Measurements from ENCODE around the gene PPP1R14B.

Gene PPP1R14B
- total RNA-seq, result 9.9 to 209 (median 141) reads per million in 9 experiments

- DNase-seq, result peak; percentile 64 to 72 (median 68)
- H3K4me3 Mint-ChIP-seq, result peak within 1 kb of the TSS; percentile 87 to 89
- H3K27me3 Mint-ChIP-seq, result no peaks in the 10 kb centered on the region
- peaks cover 14% of the 10 kb centered on the region for H3K36me3 Mint-ChIP-seq (ENCODE audit: insufficient read depth)
- H3K27ac Mint-ChIP-seq, result peak within 1 kb of the TSS; percentile 90 to 96
- ATAC-seq (replicated peaks), result peak; percentile 57
- no peaks in the 10 kb centered on the region for H3K9me3 Mint-ChIP-seq
- H3K4me1 Mint-ChIP-seq (ENCODE audit: low read depth in 2 of 2), result peaks cover 28 to 37% of the 10 kb centered on the region in 2 donors
These were observed at the start of gene PPP1R14B for GRCh38 chr11:64246871-64247728. Gene PPP1R14B, minus strand, starts transcription at chr11:64246943. Its CDS starts 270 bp downstream, at chr11:64246673.

DNA sequence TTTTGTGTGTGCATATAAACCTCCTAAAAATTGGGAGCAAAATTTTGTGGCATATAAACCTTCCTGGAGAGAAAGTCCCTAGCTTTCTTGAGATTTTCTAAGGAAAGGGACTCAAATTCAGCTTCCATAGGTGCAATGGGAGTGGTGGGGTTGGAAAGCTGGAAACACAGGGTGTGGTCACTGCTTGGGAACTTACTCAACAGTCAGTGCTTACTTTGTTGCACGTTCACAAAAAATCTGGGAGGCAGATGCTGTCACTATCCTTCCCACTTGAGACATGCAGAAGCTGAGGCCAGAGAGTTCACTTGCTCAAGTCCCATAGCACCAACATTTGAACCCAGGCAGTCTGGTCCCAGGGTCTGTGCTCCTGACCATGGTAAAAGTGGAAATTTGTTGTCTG is 49.5 kb upstream of the PPP1R14B start:
- DNase-seq (no peak), ATAC-seq (replicated peaks) (no peak)
- Mint-ChIP-seq H3K4me3 (no peak overlapping the region), H3K9me3 (no peaks in the 10 kb centered on the region), H3K4me1 (ENCODE audit: low read depth in 2 of 2) (peaks cover 19 to 24% of the 10 kb centered on the region in 2 donors), H3K27me3 (peaks cover 70 to 90% of the 10 kb centered on the region in 2 donors), H3K36me3 (ENCODE audit: insufficient read depth) (peaks cover 6% of the 10 kb centered on the region), H3K27ac (no peak overlapping the region)

DNA sequence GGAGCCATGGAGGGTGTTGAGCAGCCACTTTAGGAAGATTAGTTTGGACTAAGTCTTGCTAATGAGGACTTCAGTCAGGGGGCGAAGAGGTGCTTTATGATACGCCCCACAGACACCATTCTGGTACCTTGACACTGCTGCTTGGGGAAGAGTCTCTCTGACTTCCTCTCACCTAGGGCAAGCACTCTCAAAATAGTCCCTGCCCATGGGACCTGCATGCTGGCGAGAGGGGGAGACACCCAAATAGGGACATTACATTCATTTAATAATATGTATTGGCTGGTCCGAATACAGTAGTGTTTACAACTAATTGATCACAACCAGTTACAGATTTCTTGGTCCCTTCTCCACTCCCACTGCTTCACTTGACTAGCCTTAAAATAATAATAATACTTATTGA is 49.0 kb upstream of the PPP1R14B start:
- ATAC-seq (replicated peaks) (no peak), DNase-seq (no peak)
- Mint-ChIP-seq H3K4me1 (ENCODE audit: low read depth in 2 of 2) (peaks cover 17 to 23% of the 10 kb centered on the region in 2 donors), H3K4me3 (no peak overlapping the region), H3K27me3 (peaks cover 70 to 90% of the 10 kb centered on the region in 2 donors), H3K36me3 (ENCODE audit: insufficient read depth) (peaks cover 3% of the 10 kb centered on the region), H3K27ac (no peak overlapping the region), H3K9me3 (no peaks in the 10 kb centered on the region)

- ATAC-seq (replicated peaks), result no peak
- Mint-ChIP-seq H3K4me1 (ENCODE audit: low read depth in 2 of 2) (peaks cover 9 to 20% of the 10 kb centered on the region in 2 donors), H3K27ac (no peak overlapping the region), H3K4me3 (no peak overlapping the region), H3K9me3 (no peaks in the 10 kb centered on the region), H3K27me3 (peaks cover 68 to 88% of the 10 kb centered on the region in 2 donors), H3K36me3 (ENCODE audit: insufficient read depth) (peaks cover 7% of the 10 kb centered on the region)
- no peak for DNase-seq
These were observed 48.0 kb upstream of the PPP1R14B start for GRCh38 chr11:64294774-64295173.

- Mint-ChIP-seq H3K36me3 (ENCODE audit: insufficient read depth) (peaks cover 12% of the 10 kb centered on the region), H3K27me3 (peaks cover 55 to 67% of the 10 kb centered on the region in 2 donors), H3K4me3 (peak overlapping the region; percentile 68), H3K27ac (no peak overlapping the region), H3K4me1 (ENCODE audit: low read depth in 2 of 2) (peaks cover 5 to 10% of the 10 kb centered on the region in 2 donors), H3K9me3 (no peaks in the 10 kb centered on the region)
- ATAC-seq (replicated peaks), result no peak
- DNase-seq, result no peak
These were observed 45.9 kb upstream of the PPP1R14B start for GRCh38 chr11:64292460-64293254.

- H3K27ac Mint-ChIP-seq, result no peak overlapping the region
- H3K4me3 Mint-ChIP-seq, result peak overlapping the region in 1 of 2 donors; percentile 68
- no peak for DNase-seq
- H3K9me3 Mint-ChIP-seq, result no peaks in the 10 kb centered on the region
- H3K27me3 Mint-ChIP-seq, result peaks cover 47 to 60% of the 10 kb centered on the region in 2 donors
- H3K36me3 Mint-ChIP-seq (ENCODE audit: insufficient read depth), result peaks cover 15% of the 10 kb centered on the region
- peaks cover under 1 to 7% of the 10 kb centered on the region in 2 donors for H3K4me1 Mint-ChIP-seq (ENCODE audit: low read depth in 2 of 2)
- peak; percentile 75 for ATAC-seq (replicated peaks)
These were observed 45.2 kb upstream of the PPP1R14B start for GRCh38 chr11:64291752-64292459.

DNA sequence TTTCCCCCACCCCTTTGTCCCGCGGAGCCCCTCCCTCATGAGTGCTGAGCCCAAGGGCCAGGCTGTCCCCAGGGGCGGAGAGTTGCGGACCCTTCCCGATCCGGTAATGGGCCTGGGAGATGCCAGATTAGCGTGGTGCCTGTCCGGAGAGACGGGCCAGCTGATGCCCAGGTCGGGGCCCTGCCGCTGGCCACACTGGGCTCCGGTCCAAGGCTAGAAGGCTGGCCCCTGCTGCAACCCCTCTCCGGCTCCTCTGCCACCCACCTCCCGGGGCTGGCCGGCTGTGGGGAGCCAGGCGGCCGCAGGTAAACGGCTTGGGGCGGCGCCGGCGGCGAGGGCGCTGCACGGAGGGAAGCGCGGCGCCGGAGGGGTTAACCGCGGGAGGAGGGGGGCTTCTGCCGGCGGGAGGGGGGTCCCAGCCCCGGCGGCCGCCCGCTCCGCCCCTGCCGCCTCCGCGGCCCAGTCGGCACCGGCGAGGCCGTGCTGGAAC is 44.6 kb upstream of the PPP1R14B start, which contains the start of gene KCNK4:
Gene KCNK4, plus strand, starts transcription at position 41 of the 490 bp plus-strand sequence. CDS start 1,717 bp downstream, outside the sequence.
- no peak for ATAC-seq (replicated peaks)
- H3K27ac Mint-ChIP-seq, result no peak within 1 kb of the TSS
- peaks cover 7 to 13% of the 10 kb centered on the region in 2 donors for H3K4me1 Mint-ChIP-seq (ENCODE audit: low read depth in 2 of 2)
- H3K4me3 Mint-ChIP-seq, result peak within 1 kb of the TSS; percentile 73 to 74
- no peak for DNase-seq
- peaks cover 21% of the 10 kb centered on the region for H3K36me3 Mint-ChIP-seq (ENCODE audit: insufficient read depth)
- H3K27me3 Mint-ChIP-seq, result peaks cover 41 to 54% of the 10 kb centered on the region in 2 donors
- no peaks in the 10 kb centered on the region for H3K9me3 Mint-ChIP-seq

GRCh38 chr11:64290352-64291261 is 43.9 kb upstream of the PPP1R14B start:
- Mint-ChIP-seq H3K4me3 (peak overlapping the region; percentile 73 to 74), H3K9me3 (no peaks in the 10 kb centered on the region), H3K27me3 (peaks cover 34 to 47% of the 10 kb centered on the region in 2 donors), H3K4me1 (ENCODE audit: low read depth in 2 of 2) (peaks cover 8 to 16% of the 10 kb centered on the region in 2 donors), H3K27ac (no peak overlapping the region), H3K36me3 (ENCODE audit: insufficient read depth) (peaks cover 25% of the 10 kb centered on the region)
- no peak for DNase-seq
- ATAC-seq (replicated peaks), result no peak

DNA sequence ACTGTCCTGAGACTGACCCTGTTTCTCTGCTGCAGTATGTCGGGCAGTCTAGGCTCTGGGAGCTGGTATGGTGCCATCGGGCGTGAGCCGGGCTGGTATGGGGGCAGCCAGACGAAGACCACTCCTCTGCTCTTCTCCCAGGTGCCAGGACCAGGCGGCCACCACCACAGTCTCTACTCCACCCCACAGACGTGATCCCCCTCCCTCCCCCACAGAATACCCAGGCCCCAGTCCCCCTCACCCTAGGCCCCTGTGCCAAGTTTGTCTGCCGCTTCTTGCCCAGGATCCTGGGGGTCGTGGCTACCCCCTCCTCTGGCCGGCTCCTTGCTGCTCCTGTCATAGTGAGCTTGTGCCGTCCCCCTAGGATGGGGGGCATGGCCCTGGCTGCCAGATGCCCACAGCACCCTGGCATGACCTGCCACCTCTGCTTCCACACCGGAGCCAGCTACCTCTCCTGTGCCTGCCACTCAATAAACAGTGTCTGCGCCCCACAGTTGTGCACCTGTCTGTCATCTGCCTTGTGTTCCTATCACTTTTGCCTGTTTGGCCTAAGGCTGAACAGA is 42.3 kb upstream of the PPP1R14B start:
- H3K4me3 Mint-ChIP-seq, result no peak overlapping the region
- H3K27ac Mint-ChIP-seq, result no peak overlapping the region
- no peak for DNase-seq
- peaks cover 38% of the 10 kb centered on the region for H3K36me3 Mint-ChIP-seq (ENCODE audit: insufficient read depth)
- peaks cover 21 to 31% of the 10 kb centered on the region in 2 donors for H3K27me3 Mint-ChIP-seq
- no peaks in the 10 kb centered on the region for H3K9me3 Mint-ChIP-seq
- peaks cover 11 to 16% of the 10 kb centered on the region in 2 donors for H3K4me1 Mint-ChIP-seq (ENCODE audit: low read depth in 2 of 2)
- no peak for ATAC-seq (replicated peaks)

DNA sequence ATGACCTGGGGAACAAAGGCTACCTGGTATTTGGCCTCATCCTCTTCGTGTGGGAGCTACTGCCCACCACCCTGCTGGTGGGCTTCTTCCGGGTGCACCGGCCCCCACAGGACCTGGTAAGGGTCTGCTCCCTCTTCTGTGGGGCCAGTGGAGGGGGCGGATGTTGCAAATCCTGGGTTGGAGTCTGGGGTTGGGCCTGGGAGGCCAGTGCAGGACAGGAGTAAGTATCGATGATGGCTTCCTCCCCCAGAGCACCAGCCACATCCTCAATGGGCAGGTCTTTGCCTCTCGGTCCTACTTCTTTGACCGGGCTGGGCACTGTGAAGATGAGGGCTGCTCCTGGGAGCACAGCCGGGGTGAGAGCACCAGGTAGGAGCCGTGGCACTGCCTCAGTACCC is 41.6 kb upstream of the PPP1R14B start:
- Mint-ChIP-seq H3K4me3 (no peak overlapping the region), H3K27me3 (peaks cover 14 to 24% of the 10 kb centered on the region in 2 donors), H3K27ac (no peak overlapping the region), H3K4me1 (ENCODE audit: low read depth in 2 of 2) (peaks cover 14 to 20% of the 10 kb centered on the region in 2 donors), H3K9me3 (no peaks in the 10 kb centered on the region), H3K36me3 (ENCODE audit: insufficient read depth) (peaks cover 43% of the 10 kb centered on the region)
- DNase-seq (no peak), ATAC-seq (replicated peaks) (no peak)

DNA sequence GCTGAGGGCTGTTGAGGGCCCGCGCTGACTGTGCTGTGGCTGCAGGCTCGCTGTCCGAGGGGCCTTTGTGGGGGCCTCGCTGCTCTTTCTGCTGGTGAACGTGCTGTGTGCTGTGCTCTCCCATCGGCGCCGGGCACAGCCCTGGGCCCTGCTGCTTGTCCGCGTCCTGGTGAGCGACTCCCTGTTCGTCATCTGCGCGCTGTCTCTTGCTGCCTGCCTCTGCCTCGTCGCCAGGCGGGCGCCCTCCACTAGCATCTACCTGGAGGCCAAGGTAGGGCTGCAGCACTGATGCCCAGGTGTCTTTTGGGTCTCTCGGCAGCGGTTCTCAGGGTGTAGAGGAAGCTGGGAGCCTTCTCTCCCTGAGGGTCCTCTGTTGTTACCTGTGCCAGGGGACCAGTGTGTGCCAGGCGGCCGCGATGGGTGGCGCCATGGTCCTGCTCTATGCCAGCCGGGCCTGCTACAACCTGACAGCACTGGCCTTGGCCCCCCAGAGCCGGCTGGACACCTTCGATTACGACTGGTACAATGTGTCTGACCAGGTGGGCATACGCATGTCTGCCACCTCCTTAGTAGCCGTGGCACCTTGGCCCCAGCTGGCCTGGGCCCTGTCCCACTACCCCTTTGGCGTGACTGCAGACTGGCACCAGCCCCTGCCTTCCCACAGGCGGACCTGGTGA is 41.1 kb upstream of the PPP1R14B start:
- H3K36me3 Mint-ChIP-seq (ENCODE audit: insufficient read depth), result peaks cover 46% of the 10 kb centered on the region
- no peak overlapping the region for H3K4me3 Mint-ChIP-seq

More for the DNA sequence above, 41.1 kb upstream of the PPP1R14B start:
- Mint-ChIP-seq H3K4me1 (ENCODE audit: low read depth in 2 of 2) (peaks cover 14 to 25% of the 10 kb centered on the region in 2 donors), H3K27ac (no peak overlapping the region), H3K9me3 (no peaks in the 10 kb centered on the region), H3K27me3 (peaks cover 8 to 19% of the 10 kb centered on the region in 2 donors)
- ATAC-seq (replicated peaks) (no peak), DNase-seq (no peak)
